HG02981 (cell line): ENCODE results near the gene HTR3E.
"Not testable (repeated sequence)": the region's sequence is repeated elsewhere in the genome, so short reads cannot be mapped to it uniquely, and the experiment has no call there.

Experiments used
- ATAC-seq: cut with Tn5 transposase; IDR thresholded peaks from one replicate; pipeline ENCODE4 v1.9.1; 2021; ENCODE audit warnings: mild to moderate bottlenecking, moderate library complexity; ENCODE audit not compliant: unreplicated experiment

The HTR3E gene, protein sequence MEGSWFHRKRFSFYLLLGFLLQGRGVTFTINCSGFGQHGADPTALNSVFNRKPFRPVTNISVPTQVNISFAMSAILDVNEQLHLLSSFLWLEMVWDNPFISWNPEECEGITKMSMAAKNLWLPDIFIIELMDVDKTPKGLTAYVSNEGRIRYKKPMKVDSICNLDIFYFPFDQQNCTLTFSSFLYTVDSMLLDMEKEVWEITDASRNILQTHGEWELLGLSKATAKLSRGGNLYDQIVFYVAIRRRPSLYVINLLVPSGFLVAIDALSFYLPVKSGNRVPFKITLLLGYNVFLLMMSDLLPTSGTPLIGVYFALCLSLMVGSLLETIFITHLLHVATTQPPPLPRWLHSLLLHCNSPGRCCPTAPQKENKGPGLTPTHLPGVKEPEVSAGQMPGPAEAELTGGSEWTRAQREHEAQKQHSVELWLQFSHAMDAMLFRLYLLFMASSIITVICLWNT

DNA sequence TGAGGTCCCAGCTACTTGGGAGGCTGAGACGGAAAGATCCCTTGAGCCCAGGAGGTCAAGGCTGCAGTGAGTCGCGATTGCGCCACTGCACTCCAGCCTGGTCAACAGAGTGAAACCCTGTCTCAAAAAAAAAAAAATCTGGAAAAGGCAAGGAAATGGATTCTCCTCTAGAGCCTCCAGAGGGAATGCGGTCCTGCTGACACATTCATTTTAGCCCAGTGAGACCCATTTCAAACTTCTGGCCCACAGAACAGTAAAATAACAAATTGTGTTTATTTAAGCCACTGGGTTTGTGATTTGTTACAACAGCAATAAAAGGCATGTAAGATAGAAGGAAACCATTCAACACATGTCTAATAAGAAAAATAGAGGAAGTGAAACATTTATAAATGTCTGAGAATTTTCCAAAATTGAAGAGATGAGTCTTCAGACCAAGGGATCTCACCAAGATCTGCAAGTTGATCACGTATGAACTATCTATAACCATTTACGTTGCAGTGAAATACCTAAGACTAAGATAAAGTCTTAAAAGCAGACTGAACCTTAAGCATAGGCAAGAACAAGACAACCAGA lies at the start of gene HTR3E:
Gene HTR3E (plus strand): TSS at position 254 of the 573 bp plus-strand sequence. CDS start 466 bp downstream, outside the sequence.
- ATAC-seq = no peak

DNA sequence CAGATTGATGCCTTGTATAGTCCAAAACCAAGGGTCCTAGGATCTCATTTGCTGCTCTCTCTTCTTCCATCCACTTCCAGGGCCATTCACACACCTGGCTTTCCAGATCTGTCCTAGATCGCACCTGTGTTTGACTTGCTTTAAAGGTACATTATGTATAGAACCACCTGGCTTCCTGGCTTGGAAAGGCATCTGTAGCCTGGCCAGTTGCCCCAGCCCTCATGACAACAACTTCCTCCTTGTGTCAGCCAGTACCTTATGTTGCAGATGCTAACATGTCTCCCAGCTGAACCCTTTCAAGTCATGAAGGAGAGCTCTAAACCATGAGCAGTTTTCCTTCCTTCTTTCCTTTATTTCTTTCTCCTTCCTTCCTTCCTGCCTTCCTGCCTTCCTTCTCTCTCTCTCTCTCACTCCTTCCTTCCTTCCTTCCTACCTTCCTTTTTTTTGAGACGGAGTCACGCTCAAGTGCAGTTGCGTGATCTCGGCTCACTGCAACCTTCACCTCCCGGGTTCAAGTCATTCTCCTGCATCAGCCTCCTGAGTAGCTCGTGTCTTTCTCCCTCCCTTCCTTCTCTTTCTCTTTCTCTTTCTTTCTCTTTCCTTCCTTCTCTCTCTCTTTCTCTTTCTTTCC lies 46.5 kb upstream of the HTR3E start:
- no peak for ATAC-seq

DNA sequence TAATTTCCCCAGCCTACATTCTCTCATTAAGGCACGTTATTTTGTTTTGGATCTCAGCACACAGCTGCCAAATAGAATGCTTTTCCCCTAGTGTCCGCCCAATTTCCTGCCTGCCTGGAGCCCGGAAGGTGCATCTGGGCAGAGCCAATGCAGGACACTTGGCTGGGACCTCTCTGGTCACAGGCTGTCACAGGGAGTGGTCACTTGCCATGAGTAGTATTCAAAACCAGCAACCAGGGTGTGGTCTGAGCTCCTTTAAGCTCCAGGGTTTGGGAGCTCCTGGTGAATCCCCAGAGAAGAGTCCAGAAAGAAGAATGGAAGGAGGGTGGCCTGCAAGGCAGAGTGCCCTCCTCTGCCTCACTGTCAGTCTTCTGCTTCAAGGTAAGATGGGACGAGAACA lies 44.1 kb upstream of the HTR3E start, which contains the start of gene HTR3C:
Gene HTR3C (plus strand): TSS at position 281 of the 400 bp plus-strand sequence. CDS start 34 bp downstream, at position 315.
- ATAC-seq = no peak

DNA sequence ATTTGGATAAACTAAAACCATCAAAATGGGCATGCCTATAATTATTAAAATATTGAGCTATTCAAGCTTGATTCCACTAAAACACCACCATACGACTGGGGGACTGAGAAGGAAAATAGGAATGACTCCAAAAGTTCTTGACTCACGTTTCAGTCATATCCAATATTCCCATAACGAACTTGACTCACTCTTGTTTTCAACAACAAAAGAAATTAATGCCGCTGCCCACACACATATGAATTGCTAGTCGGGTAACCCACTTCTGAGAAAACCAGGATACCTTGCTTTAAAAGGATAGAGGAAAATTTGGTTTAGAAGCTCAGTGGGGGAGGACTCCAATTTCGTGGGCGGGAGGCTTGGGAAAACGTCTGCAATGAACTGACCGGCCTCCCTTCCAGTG lies 38.8 kb upstream of the HTR3E start:
- ATAC-seq = no peak

DNA sequence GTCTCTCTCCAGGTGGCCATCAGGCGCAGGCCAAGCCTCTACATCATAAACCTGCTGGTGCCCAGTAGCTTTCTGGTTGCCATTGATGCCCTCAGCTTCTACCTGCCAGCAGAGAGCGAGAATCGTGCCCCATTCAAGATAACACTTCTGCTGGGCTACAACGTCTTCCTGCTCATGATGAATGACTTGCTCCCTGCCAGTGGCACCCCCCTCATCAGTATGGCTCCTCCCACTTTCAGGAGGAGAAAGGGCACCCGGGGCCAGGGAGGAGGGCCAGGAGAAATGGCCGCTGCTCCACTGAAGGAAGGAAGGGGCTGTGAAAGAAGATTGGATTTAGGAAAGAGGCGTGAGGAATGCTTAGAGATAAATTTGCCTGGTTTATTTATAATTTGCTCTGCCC lies 37.4 kb upstream of the HTR3E start:
- ATAC-seq = no peak

DNA sequence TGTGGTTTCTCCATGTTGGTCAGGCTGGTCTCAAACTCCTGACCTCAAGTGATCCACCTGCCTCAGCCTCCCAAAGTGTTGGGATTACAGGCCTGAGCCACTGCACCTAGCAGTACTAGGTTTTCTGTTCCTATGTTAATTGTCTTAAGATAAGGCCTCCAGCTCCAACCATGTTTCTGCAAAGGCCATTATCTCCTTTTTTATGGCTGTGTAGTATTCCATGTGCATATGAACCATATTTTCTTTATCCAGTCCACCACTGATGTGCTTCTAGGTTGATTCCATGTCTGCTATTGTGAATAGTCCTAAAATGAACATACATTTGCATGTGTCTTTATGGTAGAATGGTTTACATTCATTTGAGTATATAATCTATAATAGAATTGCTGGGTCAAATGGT lies 34.2 kb upstream of the HTR3E start:
- ATAC-seq = no peak

DNA sequence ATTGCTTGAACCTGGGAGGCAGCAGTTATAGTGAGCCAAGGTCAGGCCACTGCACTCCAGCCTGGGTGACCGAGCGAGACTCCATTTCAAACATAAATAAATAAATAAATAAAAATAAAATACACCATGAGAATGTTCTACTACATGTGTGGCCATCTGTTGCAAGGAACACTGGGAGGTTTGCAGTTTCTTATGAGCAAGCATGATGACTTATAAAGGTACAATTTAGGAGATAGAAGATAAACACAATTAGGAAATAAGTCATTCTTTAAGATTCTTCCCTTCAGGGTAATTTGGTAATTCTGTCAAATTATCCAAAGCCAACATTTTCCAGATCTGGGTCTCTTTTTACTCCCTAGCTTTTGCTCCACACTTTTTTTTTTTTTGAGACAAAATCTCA lies 30.7 kb upstream of the HTR3E start:
- ATAC-seq = no peak

DNA sequence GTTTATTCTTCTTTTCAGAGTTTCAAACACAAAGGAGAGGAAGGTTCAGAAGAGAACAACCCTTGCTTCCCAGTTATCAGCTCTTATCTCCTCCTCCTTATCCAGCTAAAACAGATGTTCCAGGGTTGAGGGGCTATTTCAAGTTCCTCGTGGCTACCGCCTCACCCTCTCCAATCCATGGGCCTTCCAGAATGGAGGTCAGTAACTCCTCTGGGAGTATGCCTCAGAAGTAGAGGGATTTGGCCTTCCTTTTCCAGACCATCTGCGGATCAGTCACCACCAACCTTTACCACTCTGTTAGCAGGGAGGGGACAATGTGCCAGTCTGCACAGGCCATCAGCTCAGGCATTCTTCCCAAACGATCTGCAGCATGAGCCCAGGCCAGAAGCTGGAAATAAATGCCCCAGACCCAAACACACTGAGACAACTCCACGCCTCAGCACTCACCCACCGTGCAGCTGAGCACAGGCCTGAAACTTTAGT lies 29.2 kb upstream of the HTR3E start:
- ATAC-seq = no peak

DNA sequence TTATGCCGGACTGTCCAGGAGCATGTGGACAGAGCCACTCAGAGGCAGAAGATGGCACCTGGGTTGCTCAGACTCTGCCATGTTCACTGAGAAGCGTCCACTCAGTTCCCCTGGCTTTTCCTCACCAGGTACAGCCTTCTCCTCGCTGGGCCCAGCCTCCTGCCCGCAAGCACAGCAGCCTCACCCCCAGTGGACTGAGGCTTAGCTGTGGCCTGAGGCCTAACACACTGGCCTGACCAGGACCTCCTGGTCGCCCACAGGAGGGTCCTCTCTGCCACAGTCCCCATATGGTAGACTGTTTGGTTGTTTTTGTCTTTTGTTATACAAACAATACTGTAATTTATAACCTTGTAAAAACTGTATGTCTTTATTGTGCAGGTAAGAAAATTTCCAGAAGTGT lies 28.5 kb upstream of the HTR3E start:
- no peak for ATAC-seq

DNA sequence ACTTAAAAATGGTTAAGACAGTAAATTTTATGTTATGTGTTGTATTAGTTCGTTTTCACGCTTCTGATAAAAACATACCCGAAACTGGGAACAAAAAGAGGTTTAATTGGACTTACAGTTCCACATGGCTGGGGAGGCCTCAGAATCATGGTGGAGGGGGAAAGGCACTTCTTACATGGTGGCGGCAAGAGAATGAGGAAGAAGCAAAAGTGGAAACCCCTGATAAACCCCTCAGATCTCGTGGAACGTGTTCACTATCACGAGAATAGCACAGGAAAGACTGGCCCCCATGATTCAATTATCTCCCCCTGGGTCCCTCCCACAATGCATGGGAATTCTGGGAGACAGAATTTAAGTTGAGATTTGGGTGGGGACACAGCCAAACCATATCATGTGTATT lies 25.7 kb upstream of the HTR3E start:
- ATAC-seq = not testable (repeated sequence)

DNA sequence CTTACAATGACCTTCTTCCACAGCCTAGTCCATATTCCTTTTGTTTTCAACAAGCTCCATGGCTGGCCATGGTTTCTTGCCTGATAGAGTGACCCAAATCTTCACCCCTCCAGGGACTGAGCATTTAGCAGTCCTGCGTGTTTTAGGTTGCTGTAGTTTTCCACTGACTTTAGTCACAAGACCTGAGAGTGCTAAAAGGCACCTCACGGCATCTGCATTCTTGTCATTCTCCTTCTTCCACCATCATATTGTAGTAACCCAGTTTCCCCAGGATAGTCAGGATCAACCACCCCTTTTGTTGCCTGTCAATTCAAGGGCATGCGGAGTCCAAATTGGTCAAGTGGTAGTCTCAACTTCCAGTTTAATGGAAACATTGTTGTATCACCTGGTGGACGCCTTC lies 23.2 kb upstream of the HTR3E start:
- ATAC-seq = no peak

DNA sequence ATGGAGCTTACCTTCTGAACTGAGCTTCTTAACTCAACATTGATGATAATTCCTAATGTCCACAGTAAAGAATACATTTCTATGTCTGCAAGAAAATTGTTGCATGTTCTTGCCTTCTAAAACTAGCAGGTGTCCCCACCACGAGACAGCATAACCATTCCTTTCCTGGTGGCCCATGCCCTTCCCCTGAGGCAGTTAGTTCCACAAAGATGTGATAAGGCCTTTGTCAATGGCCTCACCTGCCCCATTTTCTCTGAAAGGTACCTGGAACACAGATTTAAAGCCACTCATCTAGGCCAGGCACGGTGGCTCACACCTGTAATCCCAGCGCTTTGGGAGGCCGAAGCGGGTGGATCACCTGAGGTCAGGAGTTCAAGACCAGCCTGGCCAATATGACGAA lies 21.0 kb upstream of the HTR3E start:
- no peak for ATAC-seq

DNA sequence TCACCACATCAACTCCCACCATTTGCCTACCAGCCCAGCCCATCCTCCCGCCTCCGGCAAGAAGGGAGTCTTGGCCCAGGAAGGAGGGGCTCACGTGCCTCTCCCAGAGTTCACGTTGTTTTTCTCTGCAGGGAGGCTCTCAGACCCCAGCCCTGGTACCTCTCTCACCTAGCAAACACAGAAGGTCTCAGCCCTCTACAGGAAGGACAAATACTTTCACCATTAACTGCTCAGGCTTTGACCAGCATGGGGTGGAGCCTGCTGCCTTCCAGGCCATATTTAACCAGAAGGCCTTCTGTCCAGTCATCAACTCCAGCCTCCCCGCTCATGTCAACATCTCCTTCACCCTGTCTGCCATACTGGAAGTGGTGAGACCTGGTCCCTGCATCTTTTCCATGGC lies 19.0 kb upstream of the HTR3E start:
- no peak for ATAC-seq

DNA sequence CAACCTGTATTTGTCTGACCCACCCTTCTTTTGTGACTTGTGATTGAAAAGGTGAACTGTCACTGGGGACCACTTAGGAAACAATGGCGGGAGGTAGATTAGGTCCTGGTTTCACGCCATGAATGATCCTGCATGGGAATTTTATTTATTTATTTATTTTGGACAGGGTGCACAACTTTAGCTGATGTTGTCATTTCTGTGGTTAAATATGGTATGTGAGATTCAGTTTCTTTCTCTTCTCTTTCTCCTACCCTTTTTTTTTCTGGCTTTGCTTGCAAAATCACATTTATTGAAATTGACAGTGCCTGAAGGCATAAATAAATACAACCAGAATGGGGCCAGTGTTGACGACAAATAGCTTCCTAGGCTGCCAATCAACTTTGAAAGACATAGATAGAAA lies 18.0 kb upstream of the HTR3E start:
- no peak for ATAC-seq

DNA sequence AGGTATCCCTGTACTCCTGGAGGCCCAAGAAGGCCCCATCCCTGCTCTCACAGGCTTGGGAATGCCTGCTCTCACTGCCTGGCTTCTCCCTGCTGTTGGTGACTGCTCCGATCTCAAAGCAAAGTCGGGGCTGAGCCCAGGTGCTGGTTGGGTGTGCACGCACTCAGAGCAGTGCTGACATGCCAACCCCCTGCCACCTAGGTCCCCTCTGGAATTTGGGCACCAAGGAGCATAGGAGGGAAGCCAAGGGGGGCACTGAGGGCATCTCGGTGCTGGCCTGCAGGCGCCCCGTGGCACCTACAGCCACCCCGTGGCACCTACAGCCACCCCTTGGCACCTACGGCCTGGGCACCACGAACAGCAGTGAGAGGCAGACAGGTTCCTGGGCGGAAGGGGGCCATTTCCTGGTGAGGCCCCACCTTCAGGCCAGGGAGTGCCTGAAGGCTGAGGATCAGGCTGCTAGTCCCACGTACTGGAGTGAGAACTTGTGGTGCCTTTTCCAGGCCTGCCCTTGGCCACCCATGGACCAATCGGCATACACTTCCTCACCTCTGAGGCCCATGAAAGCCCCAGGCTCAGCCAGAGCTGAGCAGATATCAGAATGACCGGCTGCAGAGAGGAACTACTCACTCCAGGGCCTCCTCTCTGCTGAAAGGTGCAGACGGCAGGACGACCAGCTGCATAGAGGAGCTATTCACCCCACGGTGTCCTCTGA lies 15.6 kb upstream of the HTR3E start:
- ATAC-seq = no peak

DNA sequence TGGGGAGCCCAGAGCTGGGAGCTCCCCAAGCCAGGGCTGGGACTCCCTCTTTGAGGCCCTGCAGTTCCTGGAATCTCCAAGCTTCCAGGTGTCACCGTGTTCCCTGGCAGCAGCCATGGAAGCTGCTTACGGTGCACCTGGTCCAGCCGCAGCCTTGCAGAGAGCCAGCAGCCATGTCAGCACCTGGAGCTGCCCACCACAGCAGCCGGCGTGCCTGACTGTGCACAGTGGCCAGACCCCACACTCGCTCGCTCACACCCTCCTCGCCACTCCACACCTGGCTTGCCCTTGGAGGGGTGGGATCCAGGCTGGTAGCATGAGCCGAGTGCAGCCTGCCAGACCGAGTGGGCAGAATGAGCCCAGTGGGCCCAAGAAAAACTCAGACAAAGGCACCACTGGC lies 14.8 kb upstream of the HTR3E start:
- no peak for ATAC-seq

DNA sequence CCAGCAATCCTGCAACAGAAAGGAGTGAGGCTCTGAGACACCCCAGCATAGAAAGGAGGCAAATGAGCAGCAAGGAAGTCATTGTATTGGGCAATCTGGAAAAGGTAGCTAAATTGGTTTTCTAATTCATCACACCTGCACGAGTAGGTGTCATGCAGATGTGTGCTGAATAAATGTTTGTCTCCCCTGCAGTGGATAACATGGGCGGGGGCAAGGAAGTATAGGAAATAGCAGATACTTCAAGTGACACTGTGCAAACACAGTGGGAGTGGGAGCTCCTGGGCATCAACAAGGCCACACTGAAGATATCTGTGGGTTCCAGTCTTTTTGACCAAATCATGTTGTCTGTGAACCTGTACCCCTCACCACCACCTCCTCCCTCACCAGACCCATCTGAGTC lies 14.4 kb upstream of the HTR3E start:
- no peak for ATAC-seq

DNA sequence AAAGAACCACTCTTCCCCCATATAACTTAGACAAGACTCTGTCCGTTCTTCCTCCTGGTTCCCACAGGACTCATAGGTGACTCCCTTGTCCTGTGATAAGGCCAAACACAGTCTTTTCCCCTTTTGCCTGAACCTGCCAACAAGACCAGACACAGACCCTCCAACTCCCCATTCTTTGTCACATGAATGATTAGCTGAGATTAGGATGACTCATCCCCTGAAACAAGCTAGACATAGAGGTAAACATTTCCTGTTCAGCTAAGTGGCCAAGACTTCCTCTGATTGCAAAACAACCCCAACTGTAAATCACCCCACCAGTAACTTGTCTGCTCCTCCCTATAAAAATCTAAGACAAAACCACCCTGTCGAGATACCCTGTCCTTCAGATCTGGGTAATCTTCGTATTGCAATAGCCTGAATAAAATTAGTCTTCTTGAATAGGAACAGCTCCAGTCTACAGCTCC lies 11.4 kb upstream of the HTR3E start:
- ATAC-seq = no peak

DNA sequence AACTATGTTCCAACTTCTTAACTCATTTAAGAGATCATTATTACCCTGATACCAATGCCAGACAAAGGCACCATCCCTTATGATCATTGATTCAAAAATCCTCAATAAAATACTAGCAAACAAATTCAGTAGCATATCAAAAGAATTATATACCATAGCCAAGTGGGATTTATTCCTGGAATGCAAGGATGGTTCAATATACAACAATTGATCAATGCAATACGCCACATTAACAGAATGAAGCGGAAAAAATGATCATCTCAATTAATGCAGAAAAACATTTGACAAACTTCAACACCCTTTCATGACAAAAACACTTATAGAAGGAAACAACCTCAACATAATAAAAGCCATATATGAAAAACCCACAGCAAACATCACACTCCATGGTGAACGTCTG lies 4.7 kb upstream of the HTR3E start:
- no peak for ATAC-seq

DNA sequence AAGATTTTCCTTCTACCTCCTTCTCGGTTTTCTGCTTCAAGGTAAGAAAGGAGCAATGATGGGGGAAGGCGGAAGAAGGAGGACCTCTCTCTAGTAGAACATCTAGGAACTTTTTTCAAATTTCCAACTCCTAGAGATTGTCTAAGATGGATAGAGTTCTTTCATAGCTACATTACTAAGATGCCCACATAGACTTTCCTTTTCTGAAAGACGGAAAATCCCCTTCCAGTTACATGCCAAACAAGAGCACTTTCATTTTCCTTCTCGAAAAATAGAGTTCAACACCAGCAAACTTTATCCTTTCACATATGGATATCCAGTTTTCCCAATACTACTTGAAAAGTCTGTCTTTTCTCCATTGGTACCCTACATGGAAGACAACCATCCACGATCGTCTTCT lies 692 bp downstream of the HTR3E start:
- ATAC-seq = no peak
